Renal cortical epithelial cell (primary cell): ENCODE results near the gene TAF1. TPM values are rescaled to one million over a fixed set of nuclear protein-coding genes. Genes with fewer than 3 reads are reported as not detected.
"Not testable (repeated sequence)": the region's sequence is repeated elsewhere in the genome, so short reads cannot be mapped to it uniquely, and the experiment has no call there.

Source experiments
- DNase-seq: peaks from one replicate; pipeline ENCODE4 v3.0.0-alpha.2; 2011; ENCODE audit warnings: low read depth
- total RNA-seq: library from RNA; depleted of rRNA; stranded (reverse); fragments of >200 nt; gene quantifications from 2 replicates; pipeline ENCODE4 v1.2.3, GENCODE V29; 2014

TAF1 gene, protein sequence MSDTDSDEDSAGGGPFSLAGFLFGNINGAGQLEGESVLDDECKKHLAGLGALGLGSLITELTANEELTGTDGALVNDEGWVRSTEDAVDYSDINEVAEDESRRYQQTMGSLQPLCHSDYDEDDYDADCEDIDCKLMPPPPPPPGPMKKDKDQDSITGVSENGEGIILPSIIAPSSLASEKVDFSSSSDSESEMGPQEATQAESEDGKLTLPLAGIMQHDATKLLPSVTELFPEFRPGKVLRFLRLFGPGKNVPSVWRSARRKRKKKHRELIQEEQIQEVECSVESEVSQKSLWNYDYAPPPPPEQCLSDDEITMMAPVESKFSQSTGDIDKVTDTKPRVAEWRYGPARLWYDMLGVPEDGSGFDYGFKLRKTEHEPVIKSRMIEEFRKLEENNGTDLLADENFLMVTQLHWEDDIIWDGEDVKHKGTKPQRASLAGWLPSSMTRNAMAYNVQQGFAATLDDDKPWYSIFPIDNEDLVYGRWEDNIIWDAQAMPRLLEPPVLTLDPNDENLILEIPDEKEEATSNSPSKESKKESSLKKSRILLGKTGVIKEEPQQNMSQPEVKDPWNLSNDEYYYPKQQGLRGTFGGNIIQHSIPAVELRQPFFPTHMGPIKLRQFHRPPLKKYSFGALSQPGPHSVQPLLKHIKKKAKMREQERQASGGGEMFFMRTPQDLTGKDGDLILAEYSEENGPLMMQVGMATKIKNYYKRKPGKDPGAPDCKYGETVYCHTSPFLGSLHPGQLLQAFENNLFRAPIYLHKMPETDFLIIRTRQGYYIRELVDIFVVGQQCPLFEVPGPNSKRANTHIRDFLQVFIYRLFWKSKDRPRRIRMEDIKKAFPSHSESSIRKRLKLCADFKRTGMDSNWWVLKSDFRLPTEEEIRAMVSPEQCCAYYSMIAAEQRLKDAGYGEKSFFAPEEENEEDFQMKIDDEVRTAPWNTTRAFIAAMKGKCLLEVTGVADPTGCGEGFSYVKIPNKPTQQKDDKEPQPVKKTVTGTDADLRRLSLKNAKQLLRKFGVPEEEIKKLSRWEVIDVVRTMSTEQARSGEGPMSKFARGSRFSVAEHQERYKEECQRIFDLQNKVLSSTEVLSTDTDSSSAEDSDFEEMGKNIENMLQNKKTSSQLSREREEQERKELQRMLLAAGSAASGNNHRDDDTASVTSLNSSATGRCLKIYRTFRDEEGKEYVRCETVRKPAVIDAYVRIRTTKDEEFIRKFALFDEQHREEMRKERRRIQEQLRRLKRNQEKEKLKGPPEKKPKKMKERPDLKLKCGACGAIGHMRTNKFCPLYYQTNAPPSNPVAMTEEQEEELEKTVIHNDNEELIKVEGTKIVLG (N-terminal part only)
- 17.5 and 68.4 TPM in 2 replicates for total RNA-seq

DNA sequence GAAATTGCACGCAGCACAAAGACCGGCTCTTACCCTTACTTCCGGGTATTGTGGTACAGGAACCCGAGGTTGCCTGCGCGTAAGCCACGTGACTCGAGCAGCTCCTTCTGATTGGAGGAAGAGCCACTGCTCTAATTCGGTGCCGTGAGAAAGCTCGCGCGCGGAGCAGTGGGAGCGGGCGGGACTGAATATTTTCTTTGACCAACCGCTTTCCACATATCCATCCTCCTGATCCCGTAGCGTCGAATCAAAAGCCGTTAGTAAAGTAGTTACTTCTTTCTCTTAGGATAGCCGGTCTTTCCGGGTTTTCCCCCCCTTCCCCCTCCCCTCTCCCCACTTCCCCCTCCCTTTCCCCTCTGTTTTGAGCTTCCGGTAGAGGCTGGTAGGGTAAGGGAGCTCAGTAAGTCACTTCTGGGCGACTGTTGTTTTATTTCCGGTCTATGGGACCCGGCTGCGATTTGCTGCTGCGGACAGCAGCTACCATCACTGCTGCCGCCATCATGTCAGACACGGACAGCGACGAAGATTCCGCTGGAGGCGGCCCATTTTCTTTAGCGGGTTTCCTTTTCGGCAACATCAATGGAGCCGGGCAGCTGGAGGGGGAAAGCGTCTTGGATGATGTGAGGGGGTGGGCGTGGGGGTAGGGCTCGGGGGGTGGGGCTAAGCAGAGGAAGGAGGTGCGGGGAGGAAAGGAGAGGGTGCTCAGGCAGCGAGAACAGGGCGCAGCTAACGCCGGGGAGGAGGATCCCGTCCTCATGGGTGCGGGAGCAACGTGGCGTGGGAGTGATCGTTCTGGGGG is at the start of gene TAF1:
Gene TAF1, plus strand, starts transcription at position 483 of the 799 bp plus-strand sequence. Its CDS starts 18 bp downstream, at position 501.
- DNase-seq = peak; percentile 96

DNA sequence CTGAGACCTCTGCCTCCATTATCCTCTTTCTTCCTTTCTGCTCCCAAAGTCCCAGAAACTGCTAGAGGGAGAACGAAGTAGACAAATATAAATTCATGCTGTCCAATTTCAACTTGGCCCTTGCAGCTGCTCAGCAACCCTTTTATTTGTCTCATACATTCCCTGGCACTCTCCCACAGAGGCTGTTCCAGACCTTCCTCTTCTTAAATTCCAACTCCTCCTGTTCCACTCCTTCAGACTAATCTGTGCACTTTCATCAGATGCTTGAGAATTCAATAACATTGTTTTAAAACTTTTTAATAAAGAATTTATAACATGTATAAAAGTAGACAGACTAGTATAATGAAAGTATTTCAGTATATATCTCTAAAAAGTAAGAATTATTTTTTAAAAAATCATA is 49.2 kb upstream of the TAF1 start:
- DNase-seq = not testable (repeated sequence)

DNA sequence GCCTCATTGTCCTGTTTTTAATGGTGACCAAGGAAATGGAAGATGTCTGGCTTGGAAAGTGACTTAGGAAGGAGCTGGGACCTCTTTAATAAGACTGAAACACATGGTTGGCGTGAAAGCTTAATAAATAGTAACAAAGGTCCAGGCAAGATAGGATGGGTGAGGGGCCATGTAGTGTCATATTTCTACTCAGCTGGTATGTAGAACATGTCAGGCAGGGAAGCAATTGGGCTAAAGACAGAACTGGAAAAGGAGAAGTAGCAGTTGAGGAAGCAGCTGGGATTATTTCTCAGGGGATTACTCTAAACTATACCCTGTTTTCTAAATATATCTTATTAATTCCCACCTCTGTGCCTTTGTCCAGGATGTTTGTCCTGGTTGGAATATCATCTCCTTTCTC is 46.0 kb upstream of the TAF1 start:
- DNase-seq = no peak

DNA sequence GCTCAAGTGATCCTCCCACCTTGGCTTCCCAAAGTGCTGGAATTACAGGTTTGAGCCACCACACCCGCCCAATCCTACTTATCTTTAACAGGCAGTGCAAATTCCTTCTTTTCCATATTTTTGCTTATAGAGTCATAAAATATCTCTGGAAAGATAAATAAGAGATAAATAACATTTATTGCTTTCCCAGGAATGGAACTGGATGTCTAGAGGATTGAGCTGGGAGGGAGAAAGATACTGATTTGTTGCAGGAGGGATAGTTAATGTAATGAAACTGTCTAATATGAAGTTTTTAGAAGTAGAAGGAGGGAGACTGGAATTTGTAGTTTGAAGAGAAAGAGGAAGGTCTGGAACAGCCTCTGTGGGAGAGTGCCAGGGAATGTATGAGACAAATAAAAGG is 44.4 kb upstream of the TAF1 start:
- no peak for DNase-seq

DNA sequence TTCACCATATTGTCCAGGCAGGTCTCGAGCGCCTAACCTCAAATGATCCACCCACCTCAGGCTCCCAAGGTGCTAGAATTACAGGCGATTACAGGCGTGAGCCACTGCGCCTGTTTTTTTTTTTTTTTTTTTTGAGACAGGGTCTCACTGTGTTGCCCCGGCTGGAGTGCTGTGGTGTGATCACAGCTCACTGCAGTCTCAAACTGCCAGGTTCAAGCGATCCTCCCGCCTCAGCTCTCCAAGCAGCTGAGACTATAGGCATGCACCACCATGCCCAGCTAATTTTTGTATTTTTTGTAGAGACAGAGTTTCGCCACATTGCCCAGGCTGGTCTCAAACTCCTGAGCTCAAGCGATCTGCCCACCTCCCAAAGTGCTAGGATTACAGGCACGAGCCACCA is 41.7 kb upstream of the TAF1 start:
- not testable (repeated sequence) for DNase-seq

DNA sequence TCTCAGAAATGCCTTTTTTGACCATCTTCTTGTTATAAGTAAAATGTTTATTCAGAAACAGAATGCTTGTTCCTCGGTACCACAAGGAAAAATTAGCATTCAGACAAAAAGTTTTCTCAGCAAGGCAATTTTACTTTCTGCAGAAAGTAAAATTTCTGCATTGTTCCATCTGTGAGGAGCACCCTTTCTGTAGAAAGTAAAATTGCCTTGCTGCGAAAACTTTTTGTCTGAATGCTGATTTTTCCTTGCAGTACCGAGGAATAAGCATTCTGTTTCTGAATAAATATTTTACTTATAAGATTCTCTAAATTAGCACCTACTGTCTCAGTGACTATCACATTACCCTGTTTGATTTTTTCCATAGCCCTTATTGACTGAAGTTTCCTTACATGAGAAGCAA is 39.8 kb upstream of the TAF1 start:
- no peak for DNase-seq

DNA sequence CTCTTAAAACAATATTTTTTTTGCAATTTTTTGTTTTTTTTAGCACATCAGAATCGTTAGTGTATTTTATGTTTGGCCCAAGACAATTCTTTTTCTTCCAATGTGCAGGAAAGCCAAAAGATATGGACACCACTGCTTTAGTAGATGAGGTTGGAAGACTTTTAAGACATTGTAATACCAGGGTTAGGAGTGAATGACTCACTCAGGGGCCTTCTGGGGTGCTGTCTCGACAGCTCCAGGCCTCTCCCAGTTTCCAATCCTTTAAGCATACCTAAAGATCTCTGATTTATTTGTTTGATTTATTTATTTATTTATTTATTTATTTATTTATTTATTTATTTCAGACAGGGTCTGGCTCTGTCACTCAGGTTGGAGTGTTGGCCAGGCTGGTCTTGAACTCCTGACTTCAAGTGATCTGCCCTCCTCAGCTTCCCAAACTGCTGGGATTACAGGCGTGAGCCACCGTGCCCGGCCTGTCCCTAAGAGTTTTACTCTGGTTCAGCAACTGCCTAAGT is 16.9 kb upstream of the TAF1 start:
- not testable (repeated sequence) for DNase-seq

DNA sequence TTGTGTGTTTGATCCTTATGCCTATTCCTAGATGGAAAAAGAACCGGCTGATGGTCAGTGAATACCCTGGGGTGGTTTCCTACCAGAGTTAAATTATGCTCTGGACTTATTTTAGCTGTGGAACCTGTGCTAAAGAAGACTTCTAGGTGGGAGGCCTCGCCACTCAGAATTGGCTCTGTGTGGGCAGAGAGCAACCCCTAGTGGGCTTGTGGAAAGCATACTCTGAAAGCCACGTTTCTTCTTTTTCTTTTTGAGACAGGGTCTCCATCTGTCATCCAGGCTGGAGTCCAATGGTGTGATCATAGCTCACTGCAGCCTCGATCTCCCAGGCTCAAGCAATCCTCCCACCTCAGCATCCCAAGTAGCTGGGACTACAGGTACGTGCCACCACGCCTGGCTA is 16.3 kb upstream of the TAF1 start:
- not testable (repeated sequence) for DNase-seq

DNA sequence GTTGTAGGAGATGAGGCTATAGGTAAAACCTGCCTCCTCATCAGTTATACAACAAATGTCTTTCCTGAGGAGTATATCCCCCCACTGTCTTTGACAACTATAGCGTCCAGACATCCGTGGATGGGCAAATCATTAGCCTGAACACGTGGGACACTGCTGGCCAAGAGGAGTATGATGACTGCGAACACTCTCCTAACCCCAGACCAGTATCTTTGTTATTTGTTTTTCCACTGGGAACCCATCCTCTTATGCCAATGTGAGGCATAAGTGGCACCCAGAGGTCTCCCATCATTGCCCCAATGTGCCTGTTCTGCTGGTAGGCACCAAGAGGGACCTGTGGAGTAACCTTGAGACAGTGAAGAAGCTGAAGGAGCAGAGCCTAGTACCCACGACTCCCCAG is 13.7 kb upstream of the TAF1 start:
- not testable (repeated sequence) for DNase-seq

DNA sequence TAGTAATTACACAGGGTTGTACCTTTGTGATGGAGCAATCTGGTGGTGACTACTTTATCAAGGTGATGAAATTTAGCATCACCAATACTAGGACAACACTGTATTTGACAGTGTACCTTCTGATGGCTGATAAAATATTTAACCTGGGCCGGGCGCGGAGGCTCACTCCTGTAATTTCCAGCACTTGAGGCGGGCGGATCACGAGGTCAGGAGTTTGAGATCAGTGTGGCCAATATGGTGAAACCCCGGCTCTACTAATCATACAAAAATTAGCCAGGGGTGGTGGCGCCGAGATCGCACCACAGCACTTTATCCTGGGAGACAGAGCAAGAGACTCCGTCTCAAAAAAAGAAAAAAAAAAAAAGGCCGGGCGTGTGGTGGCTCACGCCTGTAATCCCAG is 1.9 kb upstream of the TAF1 start:
- DNase-seq = no peak

DNA sequence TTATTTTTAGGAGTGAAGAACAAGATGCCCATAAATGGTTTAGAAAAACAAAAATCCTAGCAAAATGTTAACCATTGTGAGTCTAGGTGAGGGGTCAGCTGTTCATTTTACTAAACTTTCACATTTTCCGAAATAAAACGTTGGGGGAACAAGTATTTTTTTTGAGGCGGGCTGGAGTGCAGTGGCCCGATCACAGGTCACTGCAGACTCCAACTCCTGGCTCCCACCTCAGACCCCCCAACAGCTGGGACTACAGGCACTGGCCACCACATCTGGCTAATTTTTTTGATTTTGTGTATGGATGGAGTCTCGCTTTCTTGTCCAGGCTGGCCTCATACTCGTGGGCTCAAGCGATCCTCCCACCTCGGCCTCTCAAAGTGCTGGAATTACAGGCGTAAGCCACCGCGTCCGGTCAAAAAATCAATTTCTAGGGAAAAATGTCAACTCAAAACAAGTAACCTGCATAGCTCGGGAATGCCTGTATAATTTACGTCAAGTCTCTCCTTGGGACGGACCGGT is 742 bp upstream of the TAF1 start:
- no peak for DNase-seq

DNA sequence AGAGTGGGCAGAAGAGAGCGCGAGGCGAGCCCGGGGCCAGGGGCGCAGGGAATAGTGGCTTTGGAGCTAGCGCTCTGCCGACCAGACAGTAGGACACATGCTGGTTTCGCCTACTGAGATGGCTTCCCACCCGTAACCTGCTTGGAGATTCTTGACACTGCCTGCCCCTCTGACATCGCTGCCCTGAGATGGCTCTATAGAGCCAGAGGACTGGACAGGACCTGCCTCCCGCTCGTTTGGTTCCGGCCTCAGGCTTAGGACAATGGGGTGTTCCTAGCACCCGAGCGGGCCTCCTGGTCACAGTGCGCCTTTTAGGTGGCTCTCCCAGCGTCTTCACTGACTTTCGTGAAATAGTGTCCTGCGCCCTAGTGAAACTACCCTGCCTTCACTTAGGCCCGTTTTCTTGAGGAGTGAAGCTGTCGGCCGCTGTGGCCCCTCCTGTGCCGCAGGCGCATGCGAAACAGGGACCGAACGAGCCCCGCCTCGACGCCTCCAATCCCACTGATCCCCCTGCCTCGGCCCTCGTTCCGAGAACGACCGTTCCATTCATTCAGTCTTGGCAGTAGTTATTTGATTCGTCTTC is 608 bp downstream of the TAF1 start:
- DNase-seq = no peak

DNA sequence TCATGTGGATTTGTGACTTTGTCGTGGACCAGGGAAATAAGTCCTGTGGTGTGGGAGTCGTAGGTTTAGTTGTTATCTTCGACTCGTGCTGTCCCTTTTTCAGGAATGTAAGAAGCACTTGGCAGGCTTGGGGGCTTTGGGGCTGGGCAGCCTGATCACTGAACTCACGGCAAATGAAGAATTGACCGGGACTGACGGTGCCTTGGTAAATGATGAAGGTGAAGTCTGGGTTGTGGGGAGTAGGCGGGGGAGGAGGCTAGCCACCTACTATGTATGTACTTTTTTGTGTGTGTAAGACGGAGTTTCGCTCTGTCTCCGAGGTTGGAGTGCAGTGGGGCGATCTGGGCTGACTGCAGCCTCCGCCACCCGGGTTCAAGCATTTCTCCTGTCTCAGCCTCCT is 1.2 kb downstream of the TAF1 start:
- DNase-seq = no peak

DNA sequence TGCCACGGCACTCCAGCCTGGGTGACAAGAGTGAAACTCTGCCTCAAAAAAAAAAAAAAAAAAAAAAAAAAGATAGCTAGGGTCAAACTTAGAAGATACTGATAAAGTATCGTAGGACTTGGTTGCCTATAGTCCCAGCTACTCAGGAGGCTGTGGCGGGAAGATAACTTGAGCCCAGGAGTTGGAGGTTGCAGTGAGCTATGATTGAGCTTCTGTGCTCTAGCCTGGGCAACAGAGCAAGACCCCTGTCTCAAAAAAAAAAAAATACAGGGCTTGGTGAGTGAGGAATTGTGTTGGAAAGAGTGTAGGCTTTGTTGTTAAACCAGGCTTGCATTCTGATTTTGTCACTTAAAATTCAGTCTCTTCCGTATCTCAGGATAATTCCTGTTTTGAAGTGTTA is 6.2 kb downstream of the TAF1 start:
- no peak for DNase-seq

DNA sequence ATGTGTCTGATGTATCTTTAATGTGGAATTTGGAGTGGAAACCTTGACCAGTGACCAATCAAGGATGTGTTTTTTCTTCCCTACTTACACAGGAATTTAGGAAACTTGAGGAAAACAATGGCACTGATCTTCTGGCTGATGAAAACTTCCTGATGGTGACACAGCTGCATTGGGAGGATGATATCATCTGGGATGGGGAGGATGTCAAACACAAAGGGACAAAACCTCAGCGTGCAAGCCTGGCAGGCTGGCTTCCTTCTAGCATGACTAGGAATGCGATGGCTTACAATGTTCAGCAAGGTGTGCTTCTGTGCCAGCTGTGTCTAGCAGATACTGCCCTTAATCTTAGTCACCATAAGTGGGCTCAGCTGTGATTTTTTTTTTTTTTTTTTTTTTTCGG is 12.6 kb downstream of the TAF1 start:
- no peak for DNase-seq

DNA sequence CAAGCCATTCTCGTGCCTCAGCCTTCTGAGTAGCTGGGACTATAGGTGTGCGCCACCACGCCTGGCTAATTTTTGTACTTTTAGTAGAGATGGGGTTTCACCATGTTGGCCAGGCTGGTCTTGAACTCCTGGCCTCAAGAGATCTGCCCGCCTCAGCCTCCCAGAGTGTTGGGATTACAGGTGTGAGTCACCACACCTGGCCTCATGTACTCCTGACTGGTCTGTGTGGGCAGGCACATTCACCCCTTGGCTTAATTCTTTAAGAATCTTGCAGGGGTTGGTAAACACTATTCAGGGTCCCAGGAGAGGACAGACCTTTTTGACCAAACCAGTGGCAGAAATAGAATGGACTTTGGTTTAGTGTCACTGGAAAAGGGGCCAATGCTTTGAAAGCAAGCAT is 25.6 kb downstream of the TAF1 start:
- not testable (repeated sequence) for DNase-seq

DNA sequence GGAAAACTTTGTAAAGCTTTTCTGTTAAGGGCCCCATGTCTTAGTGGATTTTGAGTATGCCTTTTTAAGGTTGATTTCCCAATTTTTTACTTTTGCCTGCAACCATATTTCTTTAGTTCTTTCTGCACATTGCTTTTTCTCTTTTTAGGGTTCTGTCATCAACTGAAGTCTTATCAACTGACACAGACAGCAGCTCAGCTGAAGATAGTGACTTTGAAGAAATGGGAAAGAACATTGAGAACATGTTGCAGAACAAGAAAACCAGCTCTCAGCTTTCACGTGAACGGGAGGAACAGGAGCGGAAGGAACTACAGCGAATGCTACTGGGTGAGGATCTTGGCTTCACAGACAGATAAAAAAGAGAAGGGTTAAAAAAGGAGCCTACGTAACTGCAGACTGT is 27.8 kb downstream of the TAF1 start:
- no peak for DNase-seq

DNA sequence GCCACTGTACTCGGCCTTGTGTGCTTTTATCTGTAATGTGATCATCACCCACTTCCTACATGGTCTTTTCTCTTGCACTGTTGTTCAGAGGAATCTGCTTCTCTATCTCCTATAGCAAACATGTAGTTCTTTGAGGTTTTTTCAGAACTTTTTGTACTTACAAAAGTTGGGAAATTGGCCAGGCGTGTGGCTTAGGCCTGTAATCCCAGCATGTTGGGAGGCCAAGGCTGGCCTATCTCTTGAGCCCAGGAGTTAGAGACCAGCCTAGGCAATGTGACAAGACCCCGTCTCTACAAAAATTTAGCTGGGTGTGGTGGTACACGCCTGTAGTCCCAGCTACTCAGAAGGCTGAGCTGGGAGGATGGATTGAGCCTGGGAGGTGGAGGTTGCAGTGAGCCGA is 30.4 kb downstream of the TAF1 start:
- DNase-seq = no peak

DNA sequence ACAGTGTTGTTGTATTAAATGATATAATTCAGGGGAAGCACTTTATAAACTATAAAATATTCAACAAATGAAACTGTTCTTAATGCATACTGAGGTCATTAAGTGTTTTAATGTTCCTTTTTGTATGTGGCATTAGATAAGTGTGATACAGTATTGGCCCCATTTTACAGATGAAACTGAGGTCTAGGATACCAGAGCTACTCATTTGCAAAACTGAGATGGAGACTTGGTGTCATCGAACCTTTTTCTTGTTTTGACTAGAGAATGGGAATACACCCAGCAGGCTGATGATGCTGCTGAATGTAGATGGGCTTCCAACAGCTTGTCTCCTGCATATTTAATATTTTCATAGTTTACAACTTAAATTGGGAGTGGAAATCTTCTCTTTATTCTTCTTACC is 34.6 kb downstream of the TAF1 start:
- DNase-seq = no peak

DNA sequence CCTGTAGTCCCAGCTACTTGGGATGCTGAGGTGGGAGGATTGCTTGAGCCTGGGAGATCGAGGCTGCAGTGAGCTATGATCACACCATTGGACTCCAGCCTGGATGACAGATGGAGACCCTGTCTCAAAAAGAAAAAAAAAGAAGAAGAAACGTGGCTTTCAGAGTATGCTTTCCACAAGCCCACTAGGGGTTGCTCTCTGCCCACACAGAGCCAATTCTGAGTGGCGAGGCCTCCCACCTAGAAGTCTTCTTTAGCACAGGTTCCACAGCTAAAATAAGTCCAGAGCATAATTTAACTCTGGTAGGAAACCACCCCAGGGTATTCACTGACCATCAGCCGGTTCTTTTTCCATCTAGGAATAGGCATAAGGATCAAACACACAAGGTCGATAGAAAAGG is 50.1 kb downstream of the TAF1 start:
- DNase-seq = not testable (repeated sequence)
